Measurements from ENCODE around the gene IGF2BP2. TPM values are rescaled to one million over a fixed set of nuclear protein-coding genes. Genes with fewer than 3 reads are reported as not detected.

Gene IGF2BP2
- total RNA-seq, 1 donor from 2014 or later = 147 TPM

GRCh38 chr3:185726254-185726967, 98.4 kb downstream of the IGF2BP2 start:
- Mint-ChIP-seq H3K27ac (peak overlapping the region; percentile 9), H3K9me3 (no peaks in the 10 kb centered on the region), H3K4me3 (no peak overlapping the region), H3K36me3 (peaks cover 17% of the 10 kb centered on the region), H3K27me3 (ENCODE audit: insufficient read depth, low read depth) (no peaks in the 10 kb centered on the region), H3K4me1 (peaks cover 55% of the 10 kb centered on the region)
- H3K36me3 ChIP-seq = no peaks in the 10 kb centered on the region
- no peaks in the 10 kb centered on the region for H3K27me3 ChIP-seq
- no peaks in the 10 kb centered on the region for H3K9me3 ChIP-seq (ENCODE audit: low read depth)
- no peak overlapping the region for H3K27ac ChIP-seq
- H3K4me2 ChIP-seq = no peak overlapping the region
- peaks cover 38% of the 10 kb centered on the region for H3K4me1 ChIP-seq
- peaks cover 7% of the 10 kb centered on the region for H3F3A ChIP-seq (ENCODE audit: low read depth)
- H3K4me3 ChIP-seq = no peak overlapping the region
- no peak overlapping the region for H2AFZ ChIP-seq (replicated peaks)
- no peak for DNase-seq (ENCODE audit: low spot score)
- no peak for TF ChIP-seq CTCF (IDR thresholded peaks at IDR 0.05)
- no peak for TF ChIP-seq EZH2phosphoT487 (IDR thresholded peaks at IDR 0.05)
- TF ChIP-seq EZH2 (IDR thresholded peaks at IDR 0.05) = no peak
- peaks cover 93% of the 10 kb centered on the region for H4K20me1 ChIP-seq (ENCODE audit: low read depth)
- H3K9ac ChIP-seq = no peak overlapping the region
- peaks cover 100% of the 10 kb centered on the region for H3K79me2 ChIP-seq (ENCODE audit: low read depth)

GRCh38 chr3:185724761-185725160, 100.1 kb downstream of the IGF2BP2 start:
- Histone ChIP-seq H3K9me3 (ENCODE audit: low read depth) (no peaks in the 10 kb centered on the region), H3F3A (ENCODE audit: low read depth) (peaks cover 7% of the 10 kb centered on the region), H3K9ac (no peak overlapping the region), H3K36me3 (no peaks in the 10 kb centered on the region), H2AFZ (replicated peaks) (no peak overlapping the region), H3K4me1 (peaks cover 38% of the 10 kb centered on the region), H3K79me2 (ENCODE audit: low read depth) (peaks cover 100% of the 10 kb centered on the region), H3K27me3 (no peaks in the 10 kb centered on the region), H3K4me2 (no peak overlapping the region), H3K27ac (no peak overlapping the region), H3K4me3 (no peak overlapping the region), H4K20me1 (ENCODE audit: low read depth) (peaks cover 100% of the 10 kb centered on the region)
- peak; percentile 38 for DNase-seq (ENCODE audit: low spot score)
- TF ChIP-seq EZH2 (IDR thresholded peaks at IDR 0.05) (no peak), CTCF (IDR thresholded peaks at IDR 0.05) (no peak), EZH2phosphoT487 (IDR thresholded peaks at IDR 0.05) (no peak)
- peaks cover 16% of the 10 kb centered on the region for H3K36me3 Mint-ChIP-seq
- no peaks in the 10 kb centered on the region for H3K27me3 Mint-ChIP-seq (ENCODE audit: insufficient read depth, low read depth)
- H3K4me3 Mint-ChIP-seq = no peak overlapping the region
- no peaks in the 10 kb centered on the region for H3K9me3 Mint-ChIP-seq
- H3K27ac Mint-ChIP-seq = no peak overlapping the region
- peaks cover 55% of the 10 kb centered on the region for H3K4me1 Mint-ChIP-seq

GRCh38 chr3:185724251-185724650, 100.6 kb downstream of the IGF2BP2 start:
- H3K27me3 ChIP-seq = no peaks in the 10 kb centered on the region
- no peak overlapping the region for H2AFZ ChIP-seq (replicated peaks)
- H3K27ac ChIP-seq = no peak overlapping the region
- H3K36me3 ChIP-seq = no peaks in the 10 kb centered on the region
- Mint-ChIP-seq H3K4me1 (peaks cover 53% of the 10 kb centered on the region), H3K9me3 (no peaks in the 10 kb centered on the region), H3K27ac (no peak overlapping the region), H3K36me3 (peaks cover 18% of the 10 kb centered on the region), H3K27me3 (ENCODE audit: insufficient read depth, low read depth) (no peaks in the 10 kb centered on the region), H3K4me3 (no peak overlapping the region)
- H3K4me2 ChIP-seq = no peak overlapping the region
- TF ChIP-seq CTCF (IDR thresholded peaks at IDR 0.05) (no peak), EZH2 (IDR thresholded peaks at IDR 0.05) (no peak), EZH2phosphoT487 (IDR thresholded peaks at IDR 0.05) (no peak)
- H4K20me1 ChIP-seq (ENCODE audit: low read depth) = peaks cover 99% of the 10 kb centered on the region
- H3F3A ChIP-seq (ENCODE audit: low read depth) = peaks cover 7% of the 10 kb centered on the region
- no peak overlapping the region for H3K4me3 ChIP-seq
- H3K4me1 ChIP-seq = peaks cover 38% of the 10 kb centered on the region
- no peak overlapping the region for H3K9ac ChIP-seq
- no peak for DNase-seq (ENCODE audit: low spot score)
- H3K9me3 ChIP-seq (ENCODE audit: low read depth) = no peaks in the 10 kb centered on the region
- H3K79me2 ChIP-seq (ENCODE audit: low read depth) = peaks cover 100% of the 10 kb centered on the region
